HG02970 (cell line): ENCODE data around the gene OMD.

ENCODE experiments used
- ATAC-seq: cut with Tn5 transposase; IDR thresholded peaks from one replicate; pipeline ENCODE4 v1.9.1; 2021; ENCODE audit warnings: mild to moderate bottlenecking, moderate library complexity, moderate number of reproducible peaks; ENCODE audit not compliant: unreplicated experiment, low FRiP score

Gene OMD, protein sequence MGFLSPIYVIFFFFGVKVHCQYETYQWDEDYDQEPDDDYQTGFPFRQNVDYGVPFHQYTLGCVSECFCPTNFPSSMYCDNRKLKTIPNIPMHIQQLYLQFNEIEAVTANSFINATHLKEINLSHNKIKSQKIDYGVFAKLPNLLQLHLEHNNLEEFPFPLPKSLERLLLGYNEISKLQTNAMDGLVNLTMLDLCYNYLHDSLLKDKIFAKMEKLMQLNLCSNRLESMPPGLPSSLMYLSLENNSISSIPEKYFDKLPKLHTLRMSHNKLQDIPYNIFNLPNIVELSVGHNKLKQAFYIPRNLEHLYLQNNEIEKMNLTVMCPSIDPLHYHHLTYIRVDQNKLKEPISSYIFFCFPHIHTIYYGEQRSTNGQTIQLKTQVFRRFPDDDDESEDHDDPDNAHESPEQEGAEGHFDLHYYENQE

GRCh38 chr9:92424340-92424739 lies at the start of gene OMD:
OMD (minus strand) TSS chr9:92424471; CDS start chr9:92417558, 6,913 bp downstream.
- no peak for ATAC-seq

DNA sequence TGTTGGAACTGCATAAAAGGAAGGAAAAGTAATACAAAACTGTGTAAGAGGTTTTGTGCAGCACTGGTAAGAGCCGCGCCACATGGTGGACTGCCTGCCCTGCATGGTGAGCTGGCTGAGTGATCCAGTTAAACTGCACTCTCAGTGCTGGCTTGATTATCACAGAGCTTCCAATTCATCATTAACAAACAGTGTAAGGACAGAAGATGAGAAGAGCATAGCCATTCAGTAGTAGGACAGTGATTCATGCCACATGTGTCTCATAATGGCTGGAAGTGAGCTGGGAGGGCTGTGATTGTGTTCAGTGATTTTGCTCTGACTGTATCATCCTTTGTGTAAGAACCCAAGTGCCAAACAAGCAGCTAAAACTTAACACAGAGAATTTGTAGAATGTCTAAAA lies 43.9 kb upstream of the OMD start:
- ATAC-seq = no peak

DNA sequence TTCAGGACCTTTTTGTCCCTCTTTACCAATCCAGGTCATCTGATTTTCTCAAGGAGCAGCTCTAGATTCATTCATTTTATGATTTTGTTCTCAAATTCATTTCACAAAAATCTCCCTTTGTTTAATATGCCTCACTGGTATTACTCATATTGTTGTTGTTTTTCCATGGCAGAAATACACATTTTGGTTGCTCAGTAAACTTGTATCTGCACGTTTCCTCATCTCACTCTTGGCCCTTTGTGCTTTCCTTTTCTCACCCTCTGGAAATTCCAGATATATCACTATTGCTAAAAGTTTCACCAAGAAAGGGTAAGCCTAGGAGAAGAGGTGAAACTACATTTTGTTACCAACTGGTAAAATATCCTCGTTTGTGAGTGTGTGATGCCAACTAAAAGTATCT lies 43.2 kb upstream of the OMD start:
- ATAC-seq = no peak

GRCh38 chr9:92467041-92467440 lies 42.8 kb upstream of the OMD start:
- no peak for ATAC-seq

- no peak for ATAC-seq
Observed at GRCh38 chr9:92463984-92464383, 39.7 kb upstream of the OMD start.

DNA sequence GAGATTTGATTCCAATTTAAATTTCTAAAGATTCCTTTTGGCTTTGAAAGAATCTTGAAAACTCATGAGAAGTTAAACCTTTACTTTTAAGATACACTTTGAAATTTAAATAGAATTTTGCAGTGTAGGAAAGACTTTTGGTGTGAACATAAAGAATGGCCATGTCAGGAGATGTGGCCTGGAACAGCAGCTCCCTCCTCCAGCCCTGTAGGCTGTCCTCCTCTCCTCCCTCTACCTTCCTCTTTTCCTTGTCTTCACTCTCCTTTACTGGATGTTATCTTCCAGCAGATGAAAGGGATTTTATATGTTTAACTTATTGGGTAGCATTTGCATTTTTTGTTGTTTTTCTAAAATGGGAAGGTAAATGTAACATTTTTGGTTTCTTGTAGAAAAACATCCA lies 39.1 kb upstream of the OMD start:
- no peak for ATAC-seq

DNA sequence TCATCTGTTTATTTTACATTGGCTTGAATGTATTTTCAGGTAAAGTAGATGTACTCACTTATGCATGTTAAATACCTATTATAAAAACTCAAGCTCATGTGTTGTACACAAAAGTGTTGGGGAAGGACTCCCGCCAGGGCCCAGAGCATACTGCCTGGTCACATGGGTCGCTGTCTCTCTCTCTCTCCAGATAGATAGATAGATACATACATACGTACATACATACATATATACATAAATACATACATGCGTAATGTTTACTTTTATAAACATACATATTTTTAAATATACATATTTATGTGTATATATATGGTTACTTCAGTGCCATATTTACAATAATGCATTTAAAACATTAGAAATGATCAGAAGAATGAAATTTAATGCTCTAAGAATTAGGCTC lies 33.3 kb upstream of the OMD start:
- no peak for ATAC-seq

- ATAC-seq = no peak
Observed at GRCh38 chr9:92455217-92455616, 30.9 kb upstream of the OMD start.

- no peak for ATAC-seq
Observed at GRCh38 chr9:92446536-92446935, 22.3 kb upstream of the OMD start.

GRCh38 chr9:92444841-92445240 lies 20.6 kb upstream of the OMD start:
- ATAC-seq = no peak

GRCh38 chr9:92440751-92441046 lies 16.4 kb upstream of the OMD start:
- ATAC-seq = no peak

- no peak for ATAC-seq
Observed at GRCh38 chr9:92439921-92440750, 15.9 kb upstream of the OMD start.

- ATAC-seq = no peak
Observed at GRCh38 chr9:92438900-92439526, 14.7 kb upstream of the OMD start.

DNA sequence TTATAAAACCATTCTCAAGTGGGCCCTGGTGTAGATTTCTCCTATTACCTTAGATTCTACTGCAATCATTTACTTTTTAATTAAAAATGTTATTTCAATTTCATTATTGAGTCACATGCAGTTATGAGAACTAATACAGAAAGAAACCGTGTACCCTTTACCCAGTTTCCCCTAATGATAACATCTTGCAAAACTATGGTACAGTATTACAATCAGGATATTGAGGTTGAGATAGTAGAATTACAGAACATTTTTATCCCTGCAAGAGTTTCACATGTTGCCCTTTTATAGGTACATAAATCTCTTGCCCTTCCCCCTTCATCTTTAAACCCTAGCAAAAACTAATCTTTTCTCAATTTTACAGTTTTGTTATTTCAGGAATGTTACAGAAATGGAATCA lies 11.0 kb upstream of the OMD start:
- no peak for ATAC-seq

- ATAC-seq = no peak
Observed at GRCh38 chr9:92432972-92433548, 8.8 kb upstream of the OMD start.

DNA sequence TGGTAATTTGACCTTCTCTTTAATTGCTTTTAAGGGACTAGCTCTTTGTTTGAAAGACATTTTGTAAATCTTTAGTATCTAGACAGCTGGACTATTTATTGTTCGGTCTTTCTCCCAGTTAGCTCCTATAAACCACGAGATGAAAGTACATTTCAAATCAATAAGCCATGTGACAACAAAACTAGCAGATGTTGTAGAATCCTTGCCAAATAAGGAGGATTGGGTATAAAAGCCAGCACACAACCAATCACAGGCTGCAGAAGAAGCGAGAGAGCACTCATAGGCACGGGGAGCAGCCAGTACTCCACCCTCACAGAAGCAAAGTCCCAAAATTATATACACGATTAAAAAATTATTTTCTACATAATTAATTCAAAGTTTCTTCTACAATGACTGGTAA lies 8.1 kb upstream of the OMD start:
- ATAC-seq = no peak

- ATAC-seq = no peak
Observed at GRCh38 chr9:92429836-92430235, 5.6 kb upstream of the OMD start.

- no peak for ATAC-seq
Observed at GRCh38 chr9:92426501-92427145, 2.4 kb upstream of the OMD start.

- ATAC-seq = no peak
Observed at GRCh38 chr9:92425474-92425873, 1.2 kb upstream of the OMD start.

DNA sequence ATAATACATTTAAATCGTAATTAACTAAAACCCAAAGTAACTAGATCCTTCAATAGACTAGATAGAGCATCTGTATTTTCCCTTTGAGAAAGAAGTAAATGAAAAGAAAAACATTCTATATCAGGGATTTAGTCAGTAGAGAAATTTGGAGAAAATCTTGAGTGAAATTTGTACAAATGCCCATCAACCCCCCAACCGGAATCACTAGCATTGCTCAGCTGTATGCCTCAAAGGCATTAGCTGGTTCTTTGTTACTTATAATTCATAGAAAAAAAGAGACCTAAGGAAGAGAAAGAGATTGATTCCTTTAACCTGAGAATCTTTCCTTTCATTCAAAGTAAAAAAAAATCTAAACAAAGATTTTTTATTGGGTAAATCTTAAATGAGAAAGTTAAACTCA lies 659 bp downstream of the OMD start:
- no peak for ATAC-seq
